GM12892 (cell line): ENCODE measurements around the gene SLC4A7.

Source experiments
- POLR2AphosphoS5 ChIP-seq: IDR thresholded peaks from 2 replicates; pipeline ENCODE4 v1.6.1; 2011; ENCODE audit warnings: low read depth, low read length, control low read depth
- TAF1 ChIP-seq: IDR thresholded peaks from 2 replicates; pipeline ENCODE4 v1.6.1; 2011; ENCODE audit warnings: low read depth, mild to moderate bottlenecking, control low read depth, low read length, borderline replicate concordance

GRCh38 chr3:27485866-27486265 lies 1.7 kb upstream of the SLC4A7 start:
- no peak for TF ChIP-seq TAF1
- TF ChIP-seq POLR2AphosphoS5 = no peak
